K562 (cell line): ENCODE measurements around the gene SLC13A3.

Experiments used
- CHD1 ChIP-seq: fragments of 200-600 bp; sonication (generic); IDR thresholded peaks from one replicate; pipeline ENCODE4 v1.6.1; 2012; ENCODE audit warnings: mild to moderate bottlenecking, moderate library complexity, low read length, inconsistent platforms
- CREB1 ChIP-seq, 2 experiments: sonication (generic) in 1 of 2; formaldehyde crosslinking in 1 of 2; IDR thresholded peaks; 2 replicates each; pipeline versions ENCODE4 v1.6.1 to v1.8.0; 2012 to 2022; ENCODE audit warnings: inconsistent platforms in 1 of 2, mild to moderate bottlenecking in 1 of 2, missing genetic modification reagents in 1 of 2, moderate library complexity in 1 of 2
- EGR1 ChIP-seq: fragments of 450-650 bp; conservative IDR thresholded peaks from 2 replicates; pipeline ENCODE4 v1.6.1; 2017; ENCODE audit warnings: mild to moderate bottlenecking
- HEY1 ChIP-seq: fragments of 250-450 bp; sonication (Bioruptor Pico); IDR thresholded peaks from 2 replicates; pipeline ENCODE4 v1.5.0; 2020; ENCODE audit warnings: mild to moderate bottlenecking, moderate library complexity, borderline replicate concordance
- MXI1 ChIP-seq: IDR thresholded peaks from 2 replicates; pipeline ENCODE4 v1.6.1; 2011; ENCODE audit warnings: low read depth, mild to moderate bottlenecking, improper control_type of control experiment, low read length
- MYC ChIP-seq, 2 experiments: fragments of 250-450 bp in 1 of 2; sonication (Bioruptor Pico) in 1 of 2; IDR thresholded peaks; 2 replicates each; pipeline versions ENCODE4 v1.5.1 to v1.6.1; 2012 to 2021; ENCODE audit warnings: low read depth in 2 of 2, borderline replicate concordance in 1 of 2, improper control_type of control experiment in 1 of 2, low read length in 1 of 2, mild to moderate bottlenecking in 1 of 2, moderate library complexity in 1 of 2
- TF ChIP-seq, protein P1 (sequence below): sonication (generic); formaldehyde crosslinking; IDR thresholded peaks from 2 replicates; pipeline ENCODE4 v1.8.1; 2023; ENCODE audit warnings: mild to moderate bottlenecking, missing genetic modification reagents
- TF ChIP-seq, protein P2 (sequence below): fragments of 450-650 bp; IDR thresholded peaks from 2 replicates; pipeline ENCODE4 v1.6.1; 2016
- TF ChIP-seq, protein P3 (sequence below), 3 experiments: fragments of 200-800 bp in 1 of 3; fragments of 250-450 bp in 1 of 3; fragments of 450-650 bp in 1 of 3; sonication (Bioruptor Pico) in 1 of 3; sonication (Bioruptor generic) in 1 of 3; formaldehyde crosslinking in 1 of 3; IDR thresholded peaks; 2 replicates each; pipeline versions ENCODE4 v1.6.1 to v1.8.0; 2016 to 2022; ENCODE audit warnings: mild to moderate bottlenecking in 2 of 3, missing genetic modification characterization in 2 of 3, missing compliant biosample characterization in 1 of 3, moderate library complexity in 1 of 3
- TF ChIP-seq, protein P4 (sequence below): sonication (generic); formaldehyde crosslinking; IDR thresholded peaks from 2 replicates; pipeline ENCODE4 v1.8.0; 2022; ENCODE audit warnings: mild to moderate bottlenecking, missing genetic modification reagents

DNA sequence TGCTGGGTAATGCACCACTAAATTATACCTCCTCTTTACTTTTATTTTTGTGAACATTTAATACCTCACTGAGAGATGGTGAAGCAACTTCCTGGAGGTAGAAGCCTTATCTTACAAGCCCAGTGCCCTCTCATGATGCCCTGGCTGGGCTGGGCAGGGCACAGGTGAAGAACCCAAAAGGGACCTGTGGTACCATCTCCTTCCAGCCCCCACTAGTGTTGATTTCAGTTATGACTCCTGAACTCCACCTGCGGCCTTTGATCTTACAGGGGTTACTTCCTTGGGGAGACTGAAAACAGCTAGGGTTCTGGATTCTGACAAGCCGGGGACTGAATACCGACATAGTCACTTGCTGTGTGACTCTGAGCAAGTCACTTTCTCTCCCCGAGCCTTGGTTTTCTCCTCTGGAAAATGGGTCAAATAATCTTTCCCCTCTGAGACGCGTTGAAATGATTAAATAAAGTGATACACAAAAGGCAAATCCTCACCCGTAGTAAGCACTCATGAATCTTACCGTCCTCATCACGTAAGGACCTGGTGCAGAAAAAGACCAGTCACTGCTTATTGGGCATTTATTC lies 1.2 kb downstream of the SLC13A3 start:
- TF ChIP-seq CREB1 (IDR thresholded peaks at IDR 0.05) (no peak), CREB1 (CRISPR knock-in tag; IDR thresholded peaks at IDR 0.05) (no peak), MYC (IDR thresholded peaks at IDR 0.05; ENCODE audit: low read depth, low read length) (no peak), MYC (CRISPR knock-in tag; IDR thresholded peaks at IDR 0.05; ENCODE audit: borderline replicate concordance, low read depth) (no peak), CHD1 (no peak), MXI1 (no peak), HEY1 (CRISPR knock-in tag) (no peak), EGR1 (no peak)
- TF ChIP-seq, protein P1, sequence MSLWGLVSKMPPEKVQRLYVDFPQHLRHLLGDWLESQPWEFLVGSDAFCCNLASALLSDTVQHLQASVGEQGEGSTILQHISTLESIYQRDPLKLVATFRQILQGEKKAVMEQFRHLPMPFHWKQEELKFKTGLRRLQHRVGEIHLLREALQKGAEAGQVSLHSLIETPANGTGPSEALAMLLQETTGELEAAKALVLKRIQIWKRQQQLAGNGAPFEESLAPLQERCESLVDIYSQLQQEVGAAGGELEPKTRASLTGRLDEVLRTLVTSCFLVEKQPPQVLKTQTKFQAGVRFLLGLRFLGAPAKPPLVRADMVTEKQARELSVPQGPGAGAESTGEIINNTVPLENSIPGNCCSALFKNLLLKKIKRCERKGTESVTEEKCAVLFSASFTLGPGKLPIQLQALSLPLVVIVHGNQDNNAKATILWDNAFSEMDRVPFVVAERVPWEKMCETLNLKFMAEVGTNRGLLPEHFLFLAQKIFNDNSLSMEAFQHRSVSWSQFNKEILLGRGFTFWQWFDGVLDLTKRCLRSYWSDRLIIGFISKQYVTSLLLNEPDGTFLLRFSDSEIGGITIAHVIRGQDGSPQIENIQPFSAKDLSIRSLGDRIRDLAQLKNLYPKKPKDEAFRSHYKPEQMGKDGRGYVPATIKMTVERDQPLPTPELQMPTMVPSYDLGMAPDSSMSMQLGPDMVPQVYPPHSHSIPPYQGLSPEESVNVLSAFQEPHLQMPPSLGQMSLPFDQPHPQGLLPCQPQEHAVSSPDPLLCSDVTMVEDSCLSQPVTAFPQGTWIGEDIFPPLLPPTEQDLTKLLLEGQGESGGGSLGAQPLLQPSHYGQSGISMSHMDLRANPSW (CRISPR knock-in tag) = no peak
- TF ChIP-seq, protein P2, sequence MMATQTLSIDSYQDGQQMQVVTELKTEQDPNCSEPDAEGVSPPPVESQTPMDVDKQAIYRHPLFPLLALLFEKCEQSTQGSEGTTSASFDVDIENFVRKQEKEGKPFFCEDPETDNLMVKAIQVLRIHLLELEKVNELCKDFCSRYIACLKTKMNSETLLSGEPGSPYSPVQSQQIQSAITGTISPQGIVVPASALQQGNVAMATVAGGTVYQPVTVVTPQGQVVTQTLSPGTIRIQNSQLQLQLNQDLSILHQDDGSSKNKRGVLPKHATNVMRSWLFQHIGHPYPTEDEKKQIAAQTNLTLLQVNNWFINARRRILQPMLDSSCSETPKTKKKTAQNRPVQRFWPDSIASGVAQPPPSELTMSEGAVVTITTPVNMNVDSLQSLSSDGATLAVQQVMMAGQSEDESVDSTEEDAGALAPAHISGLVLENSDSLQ = no peak
- TF ChIP-seq, protein P3, sequence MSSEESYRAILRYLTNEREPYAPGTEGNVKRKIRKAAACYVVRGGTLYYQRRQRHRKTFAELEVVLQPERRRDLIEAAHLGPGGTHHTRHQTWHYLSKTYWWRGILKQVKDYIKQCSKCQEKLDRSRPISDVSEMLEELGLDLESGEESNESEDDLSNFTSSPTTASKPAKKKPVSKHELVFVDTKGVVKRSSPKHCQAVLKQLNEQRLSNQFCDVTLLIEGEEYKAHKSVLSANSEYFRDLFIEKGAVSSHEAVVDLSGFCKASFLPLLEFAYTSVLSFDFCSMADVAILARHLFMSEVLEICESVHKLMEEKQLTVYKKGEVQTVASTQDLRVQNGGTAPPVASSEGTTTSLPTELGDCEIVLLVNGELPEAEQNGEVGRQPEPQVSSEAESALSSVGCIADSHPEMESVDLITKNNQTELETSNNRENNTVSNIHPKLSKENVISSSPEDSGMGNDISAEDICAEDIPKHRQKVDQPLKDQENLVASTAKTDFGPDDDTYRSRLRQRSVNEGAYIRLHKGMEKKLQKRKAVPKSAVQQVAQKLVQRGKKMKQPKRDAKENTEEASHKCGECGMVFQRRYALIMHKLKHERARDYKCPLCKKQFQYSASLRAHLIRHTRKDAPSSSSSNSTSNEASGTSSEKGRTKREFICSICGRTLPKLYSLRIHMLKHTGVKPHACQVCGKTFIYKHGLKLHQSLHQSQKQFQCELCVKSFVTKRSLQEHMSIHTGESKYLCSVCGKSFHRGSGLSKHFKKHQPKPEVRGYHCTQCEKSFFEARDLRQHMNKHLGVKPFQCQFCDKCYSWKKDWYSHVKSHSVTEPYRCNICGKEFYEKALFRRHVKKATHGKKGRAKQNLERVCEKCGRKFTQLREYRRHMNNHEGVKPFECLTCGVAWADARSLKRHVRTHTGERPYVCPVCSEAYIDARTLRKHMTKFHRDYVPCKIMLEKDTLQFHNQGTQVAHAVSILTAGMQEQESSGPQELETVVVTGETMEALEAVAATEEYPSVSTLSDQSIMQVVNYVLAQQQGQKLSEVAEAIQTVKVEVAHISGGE (CRISPR knock-in tag; IDR thresholded peaks at IDR 0.05) = no peak
- TF ChIP-seq, protein P4, sequence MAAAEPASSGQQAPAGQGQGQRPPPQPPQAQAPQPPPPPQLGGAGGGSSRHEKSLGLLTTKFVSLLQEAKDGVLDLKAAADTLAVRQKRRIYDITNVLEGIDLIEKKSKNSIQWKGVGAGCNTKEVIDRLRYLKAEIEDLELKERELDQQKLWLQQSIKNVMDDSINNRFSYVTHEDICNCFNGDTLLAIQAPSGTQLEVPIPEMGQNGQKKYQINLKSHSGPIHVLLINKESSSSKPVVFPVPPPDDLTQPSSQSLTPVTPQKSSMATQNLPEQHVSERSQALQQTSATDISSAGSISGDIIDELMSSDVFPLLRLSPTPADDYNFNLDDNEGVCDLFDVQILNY (CRISPR knock-in tag) = no peak
